ENCODE data around the gene YJU2.
"Not testable (repeated sequence)": the region's sequence is repeated elsewhere in the genome, so short reads cannot be mapped to it uniquely, and the experiment has no call there.

Gene YJU2

DNA sequence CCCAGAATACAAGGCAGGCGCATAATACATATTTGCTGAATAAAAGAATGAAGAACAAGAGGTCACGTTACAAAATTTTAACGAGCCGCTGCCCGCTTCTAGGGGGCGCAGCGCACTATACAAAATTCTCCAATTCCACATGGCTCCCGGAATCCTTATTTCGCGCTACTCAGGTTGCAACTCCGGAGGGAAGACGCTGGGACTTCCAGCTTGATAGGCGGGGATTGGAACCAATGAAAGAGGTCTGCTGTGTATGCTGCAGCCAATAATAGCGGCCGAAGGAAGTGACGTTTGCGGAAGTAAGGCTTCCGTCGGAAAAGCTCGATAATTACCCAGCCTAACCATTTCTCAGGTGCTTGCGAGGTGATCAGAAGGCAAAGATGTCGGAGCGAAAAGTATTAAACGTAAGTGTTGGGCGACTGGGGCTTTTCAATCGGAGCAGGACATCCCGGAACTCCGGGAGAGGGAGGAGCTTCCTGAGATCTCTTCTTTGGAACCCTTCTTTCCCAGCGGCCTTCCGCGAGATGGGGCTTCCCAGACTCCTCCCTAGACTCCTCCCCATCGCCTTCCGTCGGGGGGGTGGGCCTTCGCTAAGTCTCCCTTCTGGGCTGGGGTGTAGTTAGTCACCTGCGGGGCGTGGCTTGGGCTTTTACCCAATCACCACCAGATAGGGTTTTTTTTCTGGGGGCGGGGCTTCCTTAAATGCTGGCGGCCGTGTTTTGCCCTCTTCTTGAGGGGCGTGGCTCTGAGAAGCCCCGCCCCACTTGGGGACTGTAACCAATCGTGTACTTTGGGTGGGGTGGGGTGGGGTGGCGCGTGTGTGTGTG is at the start of gene YJU2:
Gene YJU2, plus strand, starts transcription at position 314 of the 827 bp plus-strand sequence. Its CDS starts 67 bp downstream, at position 381.
- DNase-seq, result peak; percentile 100

DNA sequence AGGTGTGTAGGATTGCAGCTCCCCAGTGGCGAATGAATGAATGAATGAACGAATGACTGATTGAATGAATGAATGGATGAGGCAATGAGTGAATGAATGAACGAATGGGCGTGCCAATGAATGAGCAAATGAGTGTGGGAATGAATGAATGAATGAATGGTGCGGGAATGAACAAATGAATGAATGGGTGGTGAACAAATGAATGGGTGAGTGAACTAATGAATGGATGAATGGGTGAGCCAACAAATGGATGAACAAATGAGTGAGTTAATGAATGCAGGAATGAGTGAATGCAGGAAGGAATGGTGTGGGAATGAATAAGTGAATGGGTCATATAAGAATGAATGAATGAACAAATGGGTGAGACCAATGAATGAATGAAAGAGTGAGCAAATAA is 49.7 kb upstream of the YJU2 start:
- DNase-seq, result no peak

DNA sequence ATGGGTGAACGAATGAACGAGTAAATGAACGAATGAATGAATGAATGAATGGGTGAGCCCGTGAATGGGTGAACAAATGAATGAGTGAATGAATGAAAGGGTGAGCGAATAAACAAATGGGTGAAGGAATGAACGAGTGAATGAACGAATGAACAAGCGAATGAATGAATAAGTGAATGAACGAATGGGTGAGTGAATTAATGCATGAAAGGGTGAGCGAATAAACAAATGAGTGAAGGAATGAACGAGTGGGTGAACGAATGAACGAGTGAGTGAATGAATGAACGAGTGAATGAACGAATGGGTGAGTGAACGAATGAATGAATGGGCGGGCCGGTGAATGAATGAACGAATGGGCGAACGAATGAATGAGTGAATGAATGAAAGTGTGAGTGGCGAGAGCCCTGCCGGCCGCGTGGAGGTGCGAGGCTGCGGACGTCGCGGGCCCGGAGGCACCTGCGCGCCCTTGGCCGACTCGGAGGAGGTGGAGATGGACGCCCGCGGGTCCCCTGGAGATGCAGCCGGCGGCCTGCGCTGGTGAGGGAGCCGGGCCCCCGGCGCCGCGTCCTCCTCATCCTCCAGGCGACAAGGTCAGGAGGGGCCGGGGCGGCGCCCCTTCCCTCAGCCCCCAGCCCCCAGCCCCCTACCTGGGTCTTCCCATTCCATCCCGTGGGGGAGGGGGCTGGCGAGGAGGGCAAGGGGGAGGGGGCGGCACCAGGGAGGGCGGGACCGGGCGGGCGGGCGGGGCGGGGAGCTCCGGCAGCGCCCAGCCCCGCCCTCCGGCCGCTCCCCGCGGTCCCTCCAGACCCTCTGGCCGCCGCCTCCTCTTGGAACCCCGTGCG is 49.0 kb upstream of the YJU2 start:
- no peak for DNase-seq

DNA sequence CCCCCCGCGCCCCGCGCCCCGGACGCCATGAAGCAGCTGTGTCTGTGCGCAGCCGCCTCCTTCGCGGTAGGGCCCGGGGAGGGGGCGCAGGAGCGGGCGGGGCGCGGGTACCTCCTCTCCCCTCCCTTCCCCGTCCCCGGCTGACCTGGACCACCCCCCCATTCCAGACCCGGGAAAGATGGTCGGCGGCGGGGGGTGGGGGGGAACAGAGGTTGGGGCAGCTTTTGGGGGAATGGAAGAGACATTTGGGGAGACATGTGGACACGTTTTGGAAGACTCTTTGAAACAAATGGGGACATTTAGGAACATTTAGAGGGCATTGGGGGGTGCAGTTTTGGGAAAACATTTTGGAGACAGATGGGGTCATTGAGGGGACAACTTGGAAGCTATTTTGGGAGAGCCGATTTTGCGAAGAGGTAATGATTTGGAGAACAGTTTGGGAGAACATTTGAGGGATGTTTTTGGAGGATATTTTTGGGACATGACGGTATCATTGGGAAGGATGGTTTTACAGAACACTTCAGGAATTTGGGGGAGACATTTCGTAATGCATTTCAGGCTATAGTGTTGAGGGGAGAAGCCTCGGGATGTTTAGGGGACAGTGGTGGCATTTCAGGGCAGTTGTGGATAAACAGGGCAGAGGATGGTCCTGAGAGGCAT is 48.3 kb upstream of the YJU2 start:
- no peak for DNase-seq

DNA sequence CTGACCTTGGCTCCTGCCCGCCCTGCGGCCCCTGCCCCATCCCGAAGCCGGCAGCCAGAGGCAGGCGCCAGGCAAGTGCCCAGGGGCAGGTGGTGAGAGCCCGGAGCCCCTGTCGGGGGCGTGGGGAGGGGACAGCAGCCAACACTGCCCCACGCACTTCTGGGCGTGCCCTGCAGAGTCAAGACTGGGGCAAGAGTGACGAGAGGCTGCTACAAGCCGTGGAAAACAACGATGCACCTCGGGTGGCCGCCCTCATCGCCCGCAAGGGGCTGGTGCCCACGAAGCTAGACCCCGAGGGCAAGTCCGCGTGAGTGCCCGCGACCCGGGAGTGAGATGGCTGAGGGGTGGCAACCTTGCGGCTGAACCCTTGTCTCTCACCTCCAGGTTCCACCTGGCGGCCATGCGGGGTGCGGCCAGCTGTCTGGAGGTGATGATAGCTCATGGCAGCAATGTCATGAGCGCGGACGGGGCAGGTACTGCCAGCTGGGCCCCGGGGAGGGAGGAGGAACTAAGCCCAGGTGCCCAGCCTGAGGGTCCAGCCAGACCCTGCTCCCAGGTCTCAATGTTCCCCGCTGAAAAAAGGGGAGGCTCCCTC is 47.1 kb upstream of the YJU2 start:
- DNase-seq, result no peak

DNA sequence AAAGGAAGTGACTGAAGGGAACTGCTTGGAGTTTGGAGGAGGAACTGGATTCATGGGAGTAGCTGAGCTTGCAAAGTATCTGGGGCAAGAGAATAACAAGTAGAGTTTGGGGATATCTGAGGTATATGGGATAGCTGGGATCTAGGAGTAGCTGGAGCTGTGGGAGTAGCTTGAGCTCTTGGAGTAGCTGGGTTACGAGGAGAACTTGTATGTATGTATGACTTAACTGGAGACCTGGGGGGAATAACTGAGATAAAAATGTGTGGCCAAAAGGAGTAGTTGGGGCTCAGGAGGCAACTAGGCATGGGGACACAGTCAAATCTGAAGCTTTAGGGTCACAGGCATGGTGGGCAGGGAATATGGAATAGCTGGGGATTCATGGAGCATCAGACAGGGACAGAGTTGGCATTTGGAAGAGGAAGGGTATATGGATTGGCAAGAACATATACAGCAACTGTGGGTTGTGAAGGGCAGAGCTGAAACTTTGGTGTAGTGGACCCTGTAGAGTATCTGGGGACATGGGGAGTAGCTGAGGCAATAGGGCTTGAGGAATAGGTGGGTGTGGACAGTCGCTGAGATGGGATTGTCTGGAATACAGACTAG is 45.8 kb upstream of the YJU2 start:
- DNase-seq, result no peak

DNA sequence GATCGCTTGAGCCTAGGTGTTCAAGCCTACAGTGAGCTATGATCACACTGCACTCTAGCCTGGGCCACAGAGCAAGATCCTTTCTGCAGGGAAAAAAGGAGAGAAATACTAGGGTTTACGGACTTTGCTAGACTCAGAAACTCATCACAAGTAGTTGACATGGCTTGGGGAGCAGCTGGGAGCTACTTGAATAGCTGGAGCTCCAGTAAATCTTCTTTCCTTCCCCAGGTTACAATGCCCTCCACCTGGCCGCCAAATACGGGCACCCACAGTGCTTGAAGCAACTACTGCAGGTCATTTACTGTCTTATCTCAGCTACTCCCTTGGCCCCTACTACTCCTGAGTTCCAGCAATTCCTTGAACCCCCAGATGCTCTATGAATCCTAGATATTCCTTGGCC is 45.1 kb upstream of the YJU2 start:
- DNase-seq, result no peak

DNA sequence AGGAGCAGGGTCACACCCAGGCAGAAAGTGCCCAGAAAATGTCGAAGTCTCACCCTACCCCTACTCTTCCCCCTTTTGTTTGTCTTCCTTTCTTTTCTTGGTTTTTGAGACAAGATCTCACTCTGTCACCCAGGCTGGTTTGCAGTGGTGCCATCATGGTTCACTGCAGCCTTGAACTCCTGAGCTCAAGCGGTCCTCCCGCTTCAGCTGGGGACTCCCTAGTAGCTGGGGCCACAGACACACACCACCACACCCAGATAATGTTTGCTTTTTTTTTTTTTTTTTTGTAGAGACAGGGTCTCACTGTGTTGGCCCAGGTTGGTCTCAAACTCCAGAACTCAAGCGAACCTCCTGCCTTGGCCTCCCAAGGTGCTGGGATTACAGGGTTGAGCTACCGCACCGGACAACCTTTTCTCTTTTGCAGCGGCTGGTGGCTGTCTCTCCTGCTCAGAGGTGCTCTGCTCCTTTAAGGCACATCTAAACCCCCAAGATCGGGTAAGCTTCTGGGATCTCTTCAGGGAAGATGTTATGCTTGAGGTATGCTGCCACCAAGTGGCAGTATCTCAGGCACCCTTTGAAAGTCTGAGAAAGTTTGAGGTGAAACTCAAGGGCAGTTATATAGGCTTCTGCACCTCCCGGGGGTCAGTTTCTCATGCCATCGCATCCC is 39.9 kb upstream of the YJU2 start:
- peak; percentile 32 for DNase-seq

DNA sequence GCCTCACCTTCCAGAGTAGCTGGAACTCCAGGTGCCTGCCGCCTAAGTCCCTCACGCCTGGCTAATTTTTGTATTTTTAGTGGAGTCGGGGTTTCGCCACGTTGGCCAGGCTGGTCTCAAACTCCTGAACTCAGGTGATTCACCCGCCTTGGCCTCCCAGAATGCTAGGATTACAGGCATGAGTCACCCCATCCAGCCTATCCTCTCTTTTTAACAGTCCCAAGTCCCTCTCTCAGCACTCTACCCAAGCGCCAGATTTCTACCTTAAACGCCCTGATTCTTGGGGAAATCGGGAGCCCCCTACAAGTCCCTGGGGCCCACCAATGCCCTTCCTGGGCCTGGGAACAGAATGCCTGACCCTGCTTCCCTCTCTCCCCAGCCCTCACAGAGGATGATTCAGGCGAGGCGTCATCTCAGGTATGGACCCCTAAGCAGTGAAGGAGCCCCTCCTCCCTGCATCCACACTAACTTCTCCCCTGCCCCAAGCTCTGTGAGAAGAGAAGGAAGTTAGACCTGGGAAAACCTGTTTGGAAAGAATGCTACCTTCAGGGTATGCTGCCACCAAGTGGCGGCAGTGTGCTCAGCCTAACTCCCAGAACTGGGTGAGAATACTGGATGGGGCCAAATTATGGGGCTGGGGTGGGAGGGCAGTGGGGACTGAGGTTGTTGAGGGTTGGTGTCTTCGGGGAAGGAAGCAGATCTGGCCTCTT is 38.3 kb upstream of the YJU2 start:
- peak; percentile 48 for DNase-seq

DNA sequence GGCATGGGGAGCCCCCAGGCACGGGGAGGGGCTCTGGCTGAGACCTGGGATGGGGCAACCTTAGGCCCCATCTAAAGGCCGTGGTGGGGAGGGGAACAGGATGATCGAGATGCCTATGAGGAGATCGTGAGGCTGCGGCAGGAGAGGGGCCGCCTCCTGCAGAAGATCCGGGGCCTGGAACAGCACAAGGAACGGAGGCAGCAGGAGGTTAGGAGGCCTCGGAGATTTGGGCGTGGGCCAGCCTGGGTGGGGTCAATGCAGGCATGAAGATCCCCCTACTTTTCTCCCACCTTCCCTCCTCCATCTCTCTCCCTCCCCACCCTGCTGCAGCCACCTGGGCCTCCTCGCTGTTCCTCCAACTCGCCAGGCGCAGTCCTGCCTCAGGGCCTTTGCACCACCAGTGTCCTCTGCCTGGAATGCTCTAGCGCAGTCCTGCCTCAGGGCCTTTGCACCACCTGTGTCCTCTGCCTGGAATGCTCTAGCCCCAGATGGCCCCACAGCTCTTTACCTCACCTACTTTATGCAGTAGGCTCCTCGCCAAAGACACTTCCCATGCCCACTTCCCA is 36.6 kb upstream of the YJU2 start:
- no peak for DNase-seq

DNA sequence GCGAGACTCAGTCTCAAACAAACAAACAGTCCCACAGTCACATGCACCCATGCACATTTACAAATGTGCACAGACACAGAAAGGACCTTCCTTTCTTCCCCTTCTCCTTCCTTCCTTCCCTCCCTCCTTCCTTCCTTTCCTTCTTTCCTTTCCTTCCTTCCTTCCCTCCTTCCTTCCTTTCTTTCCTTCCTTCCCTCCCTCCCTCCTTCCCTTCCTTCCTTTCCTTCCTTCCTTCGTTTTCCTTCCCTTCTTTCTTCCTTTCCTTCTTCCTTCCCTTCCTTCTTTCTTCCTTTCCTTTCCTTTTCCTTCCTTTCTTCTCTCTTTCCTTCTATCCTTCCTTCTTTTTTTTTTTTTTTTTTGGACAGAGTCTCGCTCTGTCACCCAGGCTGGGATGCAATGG is 33.8 kb upstream of the YJU2 start:
- no peak for DNase-seq

DNA sequence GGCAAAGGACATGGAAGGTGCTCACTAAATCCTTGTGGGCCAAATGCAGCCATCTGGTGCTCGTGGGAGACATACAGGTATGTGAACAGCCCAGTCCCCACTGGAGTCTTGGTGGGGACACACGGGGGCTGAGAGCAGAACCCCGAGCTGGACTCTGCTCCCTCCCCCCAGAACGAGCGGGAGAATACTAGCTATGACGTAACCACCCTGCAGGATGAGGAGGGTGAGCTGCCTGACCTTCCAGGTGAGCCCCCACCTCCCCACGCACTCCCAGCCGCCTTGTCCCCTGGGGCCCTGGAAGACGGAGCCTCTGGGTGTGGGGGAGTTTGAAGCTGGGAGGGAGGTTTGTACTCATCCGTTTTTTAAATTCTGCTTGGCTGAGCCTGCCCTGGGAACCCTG is 31.1 kb upstream of the YJU2 start:
- DNase-seq, result no peak

DNA sequence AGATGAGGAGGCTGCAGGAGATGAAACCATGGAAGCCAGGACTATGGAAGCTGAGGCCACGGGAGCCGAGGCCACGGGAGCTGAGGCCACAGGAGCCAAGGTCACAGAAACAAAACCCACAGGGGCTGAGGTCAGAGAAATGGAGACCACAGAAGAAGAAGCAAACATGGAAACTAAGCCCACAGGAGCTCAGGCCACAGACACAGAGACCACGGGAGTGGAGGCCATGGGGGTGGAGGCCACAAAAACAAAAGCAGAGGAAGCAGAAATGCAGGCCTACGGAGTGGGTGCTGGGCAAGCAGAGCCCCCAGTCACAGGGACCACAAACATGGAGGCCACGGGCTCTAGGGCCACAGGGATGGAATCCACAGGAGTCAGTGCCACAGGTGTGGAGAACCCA is 30.0 kb upstream of the YJU2 start:
- no peak for DNase-seq

DNA sequence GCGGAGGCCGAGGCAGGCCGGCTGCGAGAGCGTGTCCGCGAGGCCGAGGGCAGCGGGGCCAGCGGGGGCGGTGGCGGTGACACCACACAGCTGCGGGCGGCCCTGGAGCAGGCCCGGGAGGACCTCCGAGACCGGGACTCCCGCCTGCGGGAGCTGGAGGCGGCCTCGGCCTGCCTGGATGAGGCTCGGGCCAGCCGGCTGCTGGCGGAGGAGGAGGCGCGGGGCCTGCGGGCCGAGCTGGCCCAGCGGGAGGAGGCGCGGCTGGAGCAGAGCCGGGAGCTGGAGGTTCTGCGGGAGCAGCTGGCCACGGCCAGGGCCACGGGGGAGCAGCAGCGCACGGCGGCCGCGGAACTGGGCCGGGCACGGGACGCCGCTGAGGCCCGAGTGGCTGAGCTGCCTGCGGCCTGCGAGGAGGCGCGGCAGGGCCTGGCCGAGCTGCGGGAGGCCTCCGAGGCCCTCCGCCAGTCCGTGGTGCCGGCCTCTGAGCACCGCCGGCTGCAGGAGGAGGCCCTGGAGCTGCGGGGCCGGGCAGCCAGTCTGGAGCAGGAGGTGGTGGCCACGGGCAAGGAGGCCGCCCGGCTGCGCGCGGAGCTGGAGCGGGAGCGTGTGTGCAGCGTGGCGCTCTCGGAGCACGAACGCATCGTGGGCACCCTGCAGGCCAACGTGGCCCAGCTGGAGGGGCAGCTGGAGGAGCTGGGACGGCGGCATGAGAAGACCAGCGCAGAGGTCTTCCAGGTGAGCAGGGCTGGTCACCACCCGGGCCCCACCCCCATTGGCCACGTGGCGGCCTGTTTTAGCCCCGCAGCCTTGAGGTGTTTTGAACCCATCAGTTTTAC is 29.2 kb upstream of the YJU2 start:
- DNase-seq, result no peak

DNA sequence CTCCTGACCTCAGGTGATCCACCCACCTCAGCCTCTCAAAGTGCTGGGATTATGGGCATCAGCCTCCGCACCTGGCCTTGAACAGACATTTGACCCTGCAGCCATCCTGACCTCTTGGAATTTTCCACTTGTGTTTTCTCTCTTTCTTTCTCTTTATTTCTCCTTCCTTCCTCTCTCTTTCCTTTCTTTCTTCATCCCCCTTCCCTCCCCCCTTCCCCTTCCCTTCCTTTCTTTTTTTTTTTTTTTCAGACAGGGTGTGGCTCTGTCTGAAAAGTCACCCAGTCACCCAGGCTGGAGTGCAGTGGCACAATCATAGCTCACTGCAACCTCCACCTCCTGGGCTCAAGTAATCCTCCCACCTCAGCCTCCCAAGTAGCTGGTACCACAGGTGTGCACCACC is 28.4 kb upstream of the YJU2 start:
- not testable (repeated sequence) for DNase-seq

DNA sequence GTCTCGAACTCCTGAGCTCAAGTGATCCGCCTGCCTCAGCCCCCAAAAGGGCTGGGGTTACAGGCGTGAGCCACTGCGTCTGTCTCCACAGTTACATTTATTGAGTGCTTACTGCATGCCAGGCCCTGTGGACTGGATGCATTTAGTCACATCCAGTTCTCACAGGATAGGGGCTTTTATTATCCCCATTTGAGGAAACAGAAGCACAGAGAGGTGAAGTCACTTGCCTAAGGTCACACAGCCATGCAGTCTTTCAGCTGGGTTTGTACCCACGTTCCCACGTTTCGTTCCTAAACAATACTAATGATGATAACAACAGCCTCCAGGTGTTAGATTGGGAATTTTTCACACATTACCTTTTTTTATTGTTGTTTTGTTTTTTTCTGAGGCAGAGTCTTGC is 26.7 kb upstream of the YJU2 start:
- DNase-seq, result no peak

DNA sequence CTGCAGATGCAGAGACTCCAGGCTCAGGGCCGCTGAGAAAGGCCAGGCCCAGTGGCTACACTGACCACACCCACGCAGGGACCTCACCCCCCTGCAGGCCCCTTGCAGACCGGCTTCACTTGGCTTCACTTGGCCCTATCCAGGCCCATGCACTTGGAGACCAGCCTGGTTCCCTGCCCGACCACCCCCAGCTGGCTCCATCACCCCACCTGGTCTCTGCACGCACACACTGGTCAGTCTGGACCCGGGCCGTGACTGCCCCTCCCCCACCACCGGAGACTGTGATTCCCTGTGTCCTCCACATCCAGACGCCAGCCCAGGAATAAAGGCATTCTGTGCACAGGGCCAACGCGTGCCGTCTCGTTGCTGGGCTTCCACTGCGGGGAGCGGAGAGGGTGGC is 22.4 kb upstream of the YJU2 start:
- no peak for DNase-seq

DNA sequence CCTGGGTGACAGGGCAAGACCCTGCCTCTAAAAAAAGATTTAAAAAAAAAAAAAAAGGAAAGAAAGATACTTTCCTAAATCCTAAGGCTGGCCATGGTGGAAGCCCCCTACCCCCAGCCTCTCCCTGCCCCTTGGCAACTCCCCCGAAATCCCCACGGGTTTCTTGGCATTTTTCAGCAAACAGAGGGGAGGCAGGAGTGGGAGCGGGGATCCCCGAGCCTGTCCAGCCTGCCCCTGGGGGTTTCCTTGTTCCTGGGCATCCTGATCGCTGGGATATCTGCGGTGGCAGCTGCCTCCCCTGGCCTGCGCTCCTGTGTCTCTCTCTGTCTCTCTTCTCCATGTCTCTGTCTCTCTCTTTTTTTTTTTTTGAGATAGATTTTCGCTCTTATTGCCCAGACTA is 21.0 kb upstream of the YJU2 start:
- DNase-seq, result no peak

DNA sequence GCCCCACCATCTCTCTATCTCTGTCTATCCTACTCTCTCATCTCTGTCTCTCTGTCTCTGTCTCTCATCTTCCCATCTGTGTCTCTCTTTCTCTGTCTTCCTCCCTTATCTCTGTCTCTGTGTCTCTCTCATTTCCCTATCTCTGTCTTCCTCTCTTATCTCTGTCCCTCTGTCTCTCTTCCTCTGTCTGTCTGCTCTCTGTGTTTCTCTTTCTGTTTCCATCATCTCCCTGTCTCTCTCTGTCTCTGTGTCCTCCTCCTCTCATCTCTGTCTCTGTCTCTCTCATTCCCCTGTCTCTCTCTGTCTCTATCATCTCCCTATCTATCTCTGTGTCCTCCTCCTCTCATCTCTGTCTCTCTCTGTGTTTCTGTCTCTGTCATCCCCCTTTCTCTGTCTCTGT is 19.1 kb upstream of the YJU2 start:
- DNase-seq, result no peak

DNA sequence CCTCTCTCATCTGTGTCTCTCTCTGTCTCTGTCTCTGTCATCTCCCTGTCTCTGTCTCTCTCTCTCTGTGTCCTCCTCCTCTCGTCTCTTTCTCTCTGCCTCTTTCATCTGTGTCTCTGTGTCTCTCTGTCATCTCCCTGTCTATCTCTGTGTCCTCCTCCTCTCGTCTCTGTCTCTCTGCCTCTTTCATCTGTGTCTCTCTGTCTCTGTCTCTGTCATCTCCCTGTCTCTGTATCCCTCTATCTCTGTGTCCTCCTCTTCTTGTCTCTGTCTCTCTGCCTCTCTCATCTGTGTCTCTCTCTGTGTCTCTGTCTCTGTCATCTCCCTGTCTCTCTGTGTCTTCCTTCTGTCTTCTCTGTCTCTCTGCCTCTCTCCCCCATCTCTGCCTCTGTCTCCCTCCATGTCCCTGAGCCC is 18.1 kb upstream of the YJU2 start:
- DNase-seq, result no peak

Measured in EL (cell line).